SK-N-SH treated with all-trans-retinoic acid at 6 μM for 48 hours (cell line): ENCODE results near the gene PCBP3.

Experiments
- CREB5 ChIP-seq: fragments of 250-450 bp; sonication (Bioruptor Pico); IDR thresholded peaks from 2 replicates; pipeline ENCODE4 v1.5.1; 2020; ENCODE audit warnings: low read depth, mild to moderate bottlenecking, moderate library complexity
- CSRNP3 ChIP-seq: fragments of 250-450 bp; sonication (Bioruptor Pico); IDR thresholded peaks from 2 replicates; pipeline ENCODE4 v1.5.1; 2021; ENCODE audit warnings: mild to moderate bottlenecking, moderate library complexity
- ESRRG ChIP-seq: fragments of 250-450 bp; sonication (Bioruptor Pico); IDR thresholded peaks from 2 replicates; pipeline ENCODE4 v1.6.1; 2021; ENCODE audit warnings: mild to moderate bottlenecking
- PATZ1 ChIP-seq: fragments of 250-450 bp; sonication (Bioruptor Pico); IDR thresholded peaks from 2 replicates; pipeline ENCODE4 v1.8.0; 2020; ENCODE audit warnings: mild to moderate bottlenecking, moderate library complexity, borderline replicate concordance
- TOX ChIP-seq: fragments of 250-450 bp; sonication (Bioruptor Pico); IDR thresholded peaks from 2 replicates; pipeline ENCODE4 v1.8.0; 2021; ENCODE audit warnings: mild to moderate bottlenecking, moderate library complexity, borderline replicate concordance
- ZC3H10 ChIP-seq: fragments of 250-450 bp; sonication (Bioruptor Pico); IDR thresholded peaks from 2 replicates; pipeline ENCODE4 v1.5.1; 2021; ENCODE audit warnings: mild to moderate bottlenecking, moderate library complexity
- ZFP3 ChIP-seq: fragments of 250-450 bp; sonication (Bioruptor Pico); IDR thresholded peaks from 2 replicates; pipeline ENCODE4 v1.5.0; 2020; ENCODE audit warnings: mild to moderate bottlenecking, moderate library complexity
- ZFP30 ChIP-seq: fragments of 450-650 bp; formaldehyde crosslinking; IDR thresholded peaks from 2 replicates; pipeline ENCODE4 v1.5.0; 2022; ENCODE audit warnings: mild to moderate bottlenecking, moderate library complexity
- ZNF70 ChIP-seq: fragments of 450-650 bp; formaldehyde crosslinking; IDR thresholded peaks from 2 replicates; pipeline ENCODE4 v1.5.0; 2020; ENCODE audit warnings: mild to moderate bottlenecking, moderate library complexity

GRCh38 chr21:45756669-45757068 lies 113.1 kb downstream of the PCBP3 start:
- no peak for TF ChIP-seq ESRRG (CRISPR knock-in tag)
- TF ChIP-seq ZFP30 (CRISPR knock-in tag): no peak
- TF ChIP-seq ZFP3 (CRISPR knock-in tag): no peak
- TF ChIP-seq TOX (CRISPR knock-in tag): no peak
- TF ChIP-seq ZC3H10 (CRISPR knock-in tag): no peak
- TF ChIP-seq ZNF70 (CRISPR knock-in tag): no peak
- TF ChIP-seq PATZ1 (CRISPR knock-in tag): no peak
- TF ChIP-seq CSRNP3 (CRISPR knock-in tag): no peak
- TF ChIP-seq CREB5 (CRISPR knock-in tag): no peak
